ENCODE results near the gene ETV1. TPM values are rescaled to one million over a fixed set of nuclear protein-coding genes. Genes with fewer than 3 reads are reported as not detected.

Gene ETV1
- total and polyA plus RNA-seq, 9 of the 15 experiments (the other 6 are each of a cell fraction or from before 2014, with no cell fraction given): 7.2 to 27.4 (median 14.0) TPM

DNA sequence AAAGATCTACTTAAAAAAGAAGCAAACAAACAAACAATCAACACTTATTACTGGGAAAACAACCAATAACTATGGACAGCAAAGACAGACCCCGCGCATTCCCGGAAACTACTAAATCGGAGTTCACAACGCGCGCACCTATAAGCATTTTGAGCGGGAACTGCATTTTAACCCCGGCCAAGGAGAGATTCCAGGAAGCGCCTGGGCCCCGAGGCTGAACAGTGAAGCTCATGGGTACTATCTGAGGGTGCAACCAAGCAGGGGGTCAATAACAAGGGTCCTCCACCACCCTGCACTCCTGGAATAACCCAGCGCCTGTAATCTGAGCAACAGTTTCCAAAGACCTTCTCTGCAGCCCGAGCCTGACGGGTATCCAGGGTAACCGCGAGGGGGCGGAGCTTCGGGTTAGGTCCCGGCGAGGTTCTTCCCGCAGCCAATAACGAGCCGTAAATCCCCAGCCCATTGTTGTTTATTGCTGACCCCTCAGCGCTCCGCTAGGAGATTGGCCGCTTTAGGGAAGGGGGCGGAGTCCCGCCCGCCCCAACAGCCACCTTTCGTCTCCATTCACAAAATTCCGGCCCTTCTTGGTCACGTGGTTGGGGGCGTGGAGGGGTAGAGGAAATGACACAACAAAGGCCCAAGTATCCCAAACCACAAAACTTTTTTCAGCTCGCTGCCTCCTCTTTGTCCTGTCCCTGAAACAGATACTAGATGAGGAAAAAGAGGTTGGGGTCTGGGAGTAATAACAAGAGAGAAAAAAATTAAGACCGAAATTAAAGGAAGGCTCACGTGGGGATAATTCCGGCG is 1.7 kb upstream of the ETV1 start (continued):
- TF ChIP-seq POLR2B (IDR thresholded peaks at IDR 0.05; ENCODE audit: low read depth, partially characterized antibody) (peak; percentile 87), PTTG1 (tag; IDR thresholded peaks at IDR 0.05; ENCODE audit: low read depth) (no peak), NR2C2 (CRISPR knock-in tag; IDR thresholded peaks at IDR 0.05) (no peak), NR2C2 (tag; IDR thresholded peaks at IDR 0.05) (peak; percentile 57; the same call in 1 of the 2 replicates), CEBPB (tag; IDR thresholded peaks at IDR 0.05) (peak; percentile 48; the same call in 1 of the 2 replicates), NFYB (IDR thresholded peaks at IDR 0.05; ENCODE audit: extremely low read depth, insufficient read length) (peak; percentile 74), HMGN3 (IDR thresholded peaks at IDR 0.05; ENCODE audit: borderline replicate concordance, extremely low read depth, insufficient read length, low read depth, low read length) (no peak), MTA3 (IDR thresholded peaks at IDR 0.05; ENCODE audit: borderline replicate concordance) (0 out of 2 replicates have a peak, but pooled peaks have one; percentile 18), ZNF445 (CRISPR knock-in tag; IDR thresholded peaks at IDR 0.05; ENCODE audit: low read depth) (no peak), ZNF324 (CRISPR knock-in tag; IDR thresholded peaks at IDR 0.05) (no peak), ZNF717 (CRISPR knock-in tag; IDR thresholded peaks at IDR 0.05) (no peak), HSF4 (CRISPR knock-in tag; IDR thresholded peaks at IDR 0.05; ENCODE audit: borderline replicate concordance) (no peak), ASH1L (IDR thresholded peaks at IDR 0.05; ENCODE audit: borderline replicate concordance, low read depth, partially characterized antibody) (no peak), ZNF197 (CRISPR knock-in tag; IDR thresholded peaks at IDR 0.05; ENCODE audit: low read depth) (no peak), EP400 (IDR thresholded peaks at IDR 0.05) (peak; percentile 61)
- TF ChIP-seq, protein P1, sequence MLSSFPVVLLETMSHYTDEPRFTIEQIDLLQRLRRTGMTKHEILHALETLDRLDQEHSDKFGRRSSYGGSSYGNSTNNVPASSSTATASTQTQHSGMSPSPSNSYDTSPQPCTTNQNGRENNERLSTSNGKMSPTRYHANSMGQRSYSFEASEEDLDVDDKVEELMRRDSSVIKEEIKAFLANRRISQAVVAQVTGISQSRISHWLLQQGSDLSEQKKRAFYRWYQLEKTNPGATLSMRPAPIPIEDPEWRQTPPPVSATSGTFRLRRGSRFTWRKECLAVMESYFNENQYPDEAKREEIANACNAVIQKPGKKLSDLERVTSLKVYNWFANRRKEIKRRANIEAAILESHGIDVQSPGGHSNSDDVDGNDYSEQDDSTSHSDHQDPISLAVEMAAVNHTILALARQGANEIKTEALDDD (IDR thresholded peaks at IDR 0.05): no peak; the same call in 1 of the 2 replicates
- TF ChIP-seq, protein P2, sequence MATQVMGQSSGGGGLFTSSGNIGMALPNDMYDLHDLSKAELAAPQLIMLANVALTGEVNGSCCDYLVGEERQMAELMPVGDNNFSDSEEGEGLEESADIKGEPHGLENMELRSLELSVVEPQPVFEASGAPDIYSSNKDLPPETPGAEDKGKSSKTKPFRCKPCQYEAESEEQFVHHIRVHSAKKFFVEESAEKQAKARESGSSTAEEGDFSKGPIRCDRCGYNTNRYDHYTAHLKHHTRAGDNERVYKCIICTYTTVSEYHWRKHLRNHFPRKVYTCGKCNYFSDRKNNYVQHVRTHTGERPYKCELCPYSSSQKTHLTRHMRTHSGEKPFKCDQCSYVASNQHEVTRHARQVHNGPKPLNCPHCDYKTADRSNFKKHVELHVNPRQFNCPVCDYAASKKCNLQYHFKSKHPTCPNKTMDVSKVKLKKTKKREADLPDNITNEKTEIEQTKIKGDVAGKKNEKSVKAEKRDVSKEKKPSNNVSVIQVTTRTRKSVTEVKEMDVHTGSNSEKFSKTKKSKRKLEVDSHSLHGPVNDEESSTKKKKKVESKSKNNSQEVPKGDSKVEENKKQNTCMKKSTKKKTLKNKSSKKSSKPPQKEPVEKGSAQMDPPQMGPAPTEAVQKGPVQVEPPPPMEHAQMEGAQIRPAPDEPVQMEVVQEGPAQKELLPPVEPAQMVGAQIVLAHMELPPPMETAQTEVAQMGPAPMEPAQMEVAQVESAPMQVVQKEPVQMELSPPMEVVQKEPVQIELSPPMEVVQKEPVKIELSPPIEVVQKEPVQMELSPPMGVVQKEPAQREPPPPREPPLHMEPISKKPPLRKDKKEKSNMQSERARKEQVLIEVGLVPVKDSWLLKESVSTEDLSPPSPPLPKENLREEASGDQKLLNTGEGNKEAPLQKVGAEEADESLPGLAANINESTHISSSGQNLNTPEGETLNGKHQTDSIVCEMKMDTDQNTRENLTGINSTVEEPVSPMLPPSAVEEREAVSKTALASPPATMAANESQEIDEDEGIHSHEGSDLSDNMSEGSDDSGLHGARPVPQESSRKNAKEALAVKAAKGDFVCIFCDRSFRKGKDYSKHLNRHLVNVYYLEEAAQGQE (IDR thresholded peaks at IDR 0.05; ENCODE audit: borderline replicate concordance): peak; percentile 79
- TF ChIP-seq, protein P2 (CRISPR knock-in tag; IDR thresholded peaks at IDR 0.05; ENCODE audit: low read depth): no peak
- TF ChIP-seq, protein P3, sequence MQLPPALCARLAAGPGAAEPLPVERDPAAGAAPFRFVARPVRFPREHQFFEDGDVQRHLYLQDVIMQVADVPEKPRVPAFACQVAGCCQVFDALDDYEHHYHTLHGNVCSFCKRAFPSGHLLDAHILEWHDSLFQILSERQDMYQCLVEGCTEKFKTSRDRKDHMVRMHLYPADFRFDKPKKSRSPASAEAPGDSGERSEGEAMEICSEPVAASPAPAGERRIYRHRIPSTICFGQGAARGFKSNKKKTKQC (CRISPR knock-in tag; IDR thresholded peaks at IDR 0.05): no peak
